Stimulated activated naive B cell treated with anti-CD40 and anti-IgM and Interleukin-4, amounts not matched to agents 10 μg/mL and 1 μg/mL and 100 μg/mL, for 72 hours (primary cell): ENCODE results near the gene CACNA1D.
"Not testable (repeated sequence)": the region's sequence is repeated elsewhere in the genome, so short reads cannot be mapped to it uniquely, and the experiment has no call there.

Experiments
- ATAC-seq, 2 donors: fragments of 150-1000 bp; cut with Tn5 transposase; replicated peaks; 2 replicates each; pipeline ENCODE4 v1.10.0; 2021; ENCODE audit warnings: moderate library complexity in 1 of 2
- DNase-seq: peaks from one replicate; pipeline ENCODE4 v3.0.0; 2021
- H3K27ac Mint-ChIP-seq: one replicate; pipeline ENCODE4 v1.8.0; 2022; ENCODE audit warnings: mild to moderate bottlenecking, mixed read lengths
- H3K27me3 Mint-ChIP-seq, 2 donors: one replicate each; pipeline ENCODE4 v1.8.0; 2022; ENCODE audit warnings: mixed read lengths in 2 of 2
- H3K36me3 Mint-ChIP-seq, 2 donors: one replicate each; pipeline ENCODE4 v1.8.0; 2022; ENCODE audit warnings: mixed read lengths in 2 of 2, mild to moderate bottlenecking in 1 of 2
- H3K4me1 Mint-ChIP-seq, 2 donors: one replicate each; pipeline ENCODE4 v1.8.0; 2022; ENCODE audit warnings: mixed read lengths in 2 of 2, mild to moderate bottlenecking in 1 of 2
- H3K4me3 Mint-ChIP-seq, 2 donors: one replicate each; pipeline ENCODE4 v1.8.0; 2022; ENCODE audit warnings: mild to moderate bottlenecking in 2 of 2, mixed read lengths in 2 of 2, moderate library complexity in 1 of 2
- H3K9me3 Mint-ChIP-seq, 2 donors: one replicate each; pipeline ENCODE4 v1.8.0; 2022; ENCODE audit warnings: mixed read lengths in 2 of 2, mild to moderate bottlenecking in 1 of 2

Gene CACNA1D

DNA sequence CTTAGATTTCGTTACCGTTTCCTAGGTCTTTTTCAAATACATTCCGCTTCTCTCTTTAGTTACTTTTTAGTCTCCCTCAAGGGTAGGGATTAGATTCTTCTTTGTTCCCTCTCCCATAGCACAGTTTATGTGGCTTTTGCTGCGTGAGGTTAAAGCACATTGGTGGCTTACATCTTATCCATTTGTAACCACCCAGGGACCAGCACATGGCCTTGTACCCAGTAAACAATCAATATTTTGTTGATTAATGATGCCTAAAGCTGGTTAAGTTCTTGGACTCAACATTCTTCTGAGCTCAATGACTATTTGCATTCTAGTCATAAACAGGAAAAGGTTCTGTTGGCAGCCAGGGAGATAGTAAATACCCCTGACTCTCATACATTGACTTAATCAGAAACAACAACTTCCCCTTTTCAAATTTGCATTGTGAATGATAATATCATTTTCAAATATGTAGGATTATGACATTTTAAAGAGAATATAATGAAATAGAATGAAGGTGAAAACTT is 60.2 kb downstream of the CACNA1D start:
- Mint-ChIP-seq H3K36me3 (peaks cover 0 to 3% of the 10 kb centered on the region in 2 donors), H3K4me3 (no peak overlapping the region), H3K27ac (peak overlapping the region; percentile 88), H3K4me1 (peaks cover 0 to 11% of the 10 kb centered on the region in 2 donors), H3K27me3 (peaks cover 12% of the 10 kb centered on the region in 2 donors), H3K9me3 (peaks cover 6 to 7% of the 10 kb centered on the region in 2 donors)
- DNase-seq = no peak
- peak; percentile 80 to 81 for ATAC-seq

DNA sequence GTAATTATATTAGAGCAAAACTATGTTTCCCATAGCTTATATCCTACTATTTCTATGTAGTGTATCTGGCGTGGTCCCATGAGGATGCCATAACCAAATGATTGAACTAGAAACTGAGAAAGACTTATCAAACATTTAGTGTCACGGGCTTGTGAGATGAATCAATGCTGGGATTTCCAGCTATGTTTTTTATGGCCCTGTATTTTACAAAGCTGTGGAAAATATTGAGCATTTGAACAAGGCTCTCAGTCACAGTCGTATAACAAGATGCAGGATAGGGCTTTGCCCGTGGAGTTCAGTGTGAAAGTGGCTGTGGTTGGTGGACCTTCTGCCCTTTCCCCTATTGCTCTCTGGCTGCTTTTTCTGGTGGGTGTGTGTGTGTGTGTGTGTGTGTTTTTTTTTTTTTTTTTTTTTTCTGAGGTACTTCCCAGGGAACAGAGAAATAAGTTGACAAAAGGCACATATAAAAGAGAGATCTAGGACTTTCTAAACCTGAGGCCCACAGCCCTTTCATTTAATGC is 60.7 kb downstream of the CACNA1D start:
- peaks cover 0 to 3% of the 10 kb centered on the region in 2 donors for H3K36me3 Mint-ChIP-seq
- ATAC-seq = peak; percentile 94 to 96
- peak; percentile 71 for DNase-seq
- no peak overlapping the region for H3K4me3 Mint-ChIP-seq
- peaks cover 11 to 12% of the 10 kb centered on the region in 2 donors for H3K27me3 Mint-ChIP-seq
- peaks cover 6 to 7% of the 10 kb centered on the region in 2 donors for H3K9me3 Mint-ChIP-seq
- H3K4me1 Mint-ChIP-seq = peaks cover 0 to 11% of the 10 kb centered on the region in 2 donors
- peak overlapping the region; percentile 88 for H3K27ac Mint-ChIP-seq

DNA sequence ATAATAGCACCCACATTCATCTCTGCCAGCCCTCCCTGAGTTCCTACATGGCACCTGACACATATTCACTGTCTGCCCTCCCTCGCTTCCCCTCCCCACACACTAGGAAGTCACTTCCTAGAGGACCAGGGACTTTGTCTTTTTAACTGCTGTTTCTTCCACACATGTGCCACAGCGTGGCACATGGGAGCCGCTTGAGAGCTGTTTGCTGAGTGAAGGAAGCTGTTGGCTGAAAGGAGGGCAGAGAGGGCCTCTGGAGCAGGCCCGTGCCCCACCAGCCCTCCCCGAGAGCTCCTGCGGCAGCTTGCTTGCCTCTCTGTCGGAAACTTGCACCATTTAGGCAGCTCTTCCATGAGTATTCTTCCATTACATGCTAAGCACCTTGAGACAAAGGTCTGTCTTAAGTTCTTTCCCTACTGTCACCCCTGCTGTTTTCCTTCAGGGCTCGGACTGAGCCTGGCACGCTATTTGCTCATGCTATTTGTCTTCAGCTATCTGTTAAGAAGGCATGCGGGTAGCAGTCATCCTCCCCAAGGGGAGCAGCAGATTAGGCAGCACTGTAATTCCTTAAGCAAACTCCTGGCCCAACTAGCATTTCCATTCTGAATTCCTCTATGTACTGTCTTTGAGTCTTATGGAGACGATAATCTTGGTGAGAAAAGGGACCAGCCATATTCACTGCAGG is 72.2 kb downstream of the CACNA1D start:
- H3K9me3 Mint-ChIP-seq = no peaks in the 10 kb centered on the region
- DNase-seq (no peak), ATAC-seq (no peak)
- H3K27me3 Mint-ChIP-seq = peaks cover 9 to 31% of the 10 kb centered on the region in 2 donors
- H3K27ac Mint-ChIP-seq = no peak overlapping the region
- H3K4me1 Mint-ChIP-seq = no peaks in the 10 kb centered on the region
- no peaks in the 10 kb centered on the region for H3K36me3 Mint-ChIP-seq
- H3K4me3 Mint-ChIP-seq = no peak overlapping the region

DNA sequence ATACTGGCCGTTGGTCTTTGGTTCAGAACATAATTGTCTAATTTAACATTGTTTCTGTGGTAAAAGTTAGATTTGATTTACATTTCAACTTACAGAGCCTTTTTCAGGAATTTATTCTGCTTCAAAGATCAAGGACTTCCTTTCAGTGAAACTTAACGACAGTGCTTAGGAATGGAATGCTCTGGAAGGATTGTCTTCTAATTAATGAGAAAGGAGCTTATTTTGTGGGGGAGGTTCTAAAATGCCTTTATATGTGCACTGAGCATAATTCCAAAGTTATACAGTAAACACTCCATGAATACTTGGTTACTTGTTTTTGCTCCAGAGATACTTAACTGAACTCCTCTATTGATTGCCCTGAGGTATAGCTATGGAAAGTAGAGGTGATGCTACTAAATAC is 75.7 kb downstream of the CACNA1D start:
- no peak overlapping the region for H3K27ac Mint-ChIP-seq
- no peaks in the 10 kb centered on the region for H3K4me1 Mint-ChIP-seq
- no peak for ATAC-seq
- H3K4me3 Mint-ChIP-seq = no peak overlapping the region
- peaks cover 13 to 23% of the 10 kb centered on the region in 2 donors for H3K27me3 Mint-ChIP-seq
- H3K36me3 Mint-ChIP-seq = no peaks in the 10 kb centered on the region
- H3K9me3 Mint-ChIP-seq = no peaks in the 10 kb centered on the region
- no peak for DNase-seq

DNA sequence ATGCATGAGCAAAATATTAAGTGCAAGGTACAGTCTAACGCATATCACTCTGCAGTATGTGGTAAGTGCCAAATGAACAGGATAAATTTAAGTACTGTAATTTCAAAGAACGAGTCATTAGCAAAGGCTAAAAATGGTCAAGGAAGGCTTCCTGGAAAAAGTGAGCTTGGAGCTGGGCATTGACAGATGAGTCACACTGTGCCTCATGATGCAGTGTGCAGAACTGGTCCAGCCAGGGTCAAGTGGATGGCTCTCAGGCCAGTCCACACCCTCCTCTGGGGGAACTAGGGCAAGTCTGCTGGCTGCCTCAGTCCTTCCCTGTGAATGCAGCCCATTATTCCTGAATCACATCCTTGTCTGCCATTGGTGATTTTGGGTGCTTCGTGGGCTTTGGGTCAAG is 76.3 kb downstream of the CACNA1D start:
- no peaks in the 10 kb centered on the region for H3K9me3 Mint-ChIP-seq
- no peak overlapping the region for H3K27ac Mint-ChIP-seq
- H3K4me3 Mint-ChIP-seq = no peak overlapping the region
- peaks cover 18 to 24% of the 10 kb centered on the region in 2 donors for H3K27me3 Mint-ChIP-seq
- H3K36me3 Mint-ChIP-seq = no peaks in the 10 kb centered on the region
- H3K4me1 Mint-ChIP-seq = no peaks in the 10 kb centered on the region
- DNase-seq (no peak), ATAC-seq (no peak)

DNA sequence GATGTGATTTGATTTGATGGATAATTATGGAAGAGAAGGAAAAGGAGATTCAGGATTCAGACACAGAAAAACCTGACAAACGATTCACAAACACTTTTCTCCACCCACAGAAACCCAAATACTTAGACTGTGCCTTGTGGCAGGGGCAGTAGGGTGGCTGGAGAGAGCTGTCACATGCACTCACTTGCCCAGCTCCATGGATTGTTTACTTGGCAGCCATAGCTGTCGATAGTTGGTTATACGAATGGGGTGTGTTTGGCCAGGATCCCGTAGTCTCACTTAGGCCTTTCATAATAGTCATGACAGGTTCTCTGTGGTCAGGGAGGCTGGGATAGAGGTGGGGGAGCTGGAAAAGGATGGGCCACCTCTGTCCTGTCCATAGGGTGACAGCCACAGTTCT is 76.9 kb downstream of the CACNA1D start:
- no peaks in the 10 kb centered on the region for H3K9me3 Mint-ChIP-seq
- no peak for DNase-seq
- no peak overlapping the region for H3K4me3 Mint-ChIP-seq
- no peaks in the 10 kb centered on the region for H3K36me3 Mint-ChIP-seq
- no peak for ATAC-seq
- no peaks in the 10 kb centered on the region for H3K4me1 Mint-ChIP-seq
- H3K27ac Mint-ChIP-seq = no peak overlapping the region
- peaks cover 18 to 24% of the 10 kb centered on the region in 2 donors for H3K27me3 Mint-ChIP-seq

DNA sequence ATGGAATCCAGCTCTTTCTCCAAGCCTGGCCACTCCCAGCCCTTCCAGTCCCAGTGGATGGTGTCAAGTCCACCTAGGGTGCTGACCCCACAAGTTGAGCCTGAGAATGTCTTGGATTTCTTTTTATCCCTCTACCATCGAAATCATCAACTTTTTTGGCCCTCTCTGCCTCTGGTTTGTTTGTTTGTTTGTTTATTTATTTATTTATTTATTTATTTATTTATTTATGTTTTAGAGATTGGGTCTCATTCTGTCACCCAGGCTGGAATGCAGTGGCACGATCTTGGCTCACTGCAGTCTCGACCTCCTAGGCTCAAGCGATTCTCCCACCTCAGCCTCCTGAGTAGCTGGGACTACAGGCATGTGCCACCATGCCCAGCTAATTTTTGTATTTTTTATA is 77.8 kb downstream of the CACNA1D start:
- ATAC-seq, H3K4me3 Mint-ChIP-seq, H3K36me3 Mint-ChIP-seq, H3K4me1 Mint-ChIP-seq, DNase-seq, H3K9me3 Mint-ChIP-seq, H3K27ac Mint-ChIP-seq: not testable (repeated sequence)
- H3K27me3 Mint-ChIP-seq = peaks cover 18 to 28% of the 10 kb centered on the region in 2 donors

DNA sequence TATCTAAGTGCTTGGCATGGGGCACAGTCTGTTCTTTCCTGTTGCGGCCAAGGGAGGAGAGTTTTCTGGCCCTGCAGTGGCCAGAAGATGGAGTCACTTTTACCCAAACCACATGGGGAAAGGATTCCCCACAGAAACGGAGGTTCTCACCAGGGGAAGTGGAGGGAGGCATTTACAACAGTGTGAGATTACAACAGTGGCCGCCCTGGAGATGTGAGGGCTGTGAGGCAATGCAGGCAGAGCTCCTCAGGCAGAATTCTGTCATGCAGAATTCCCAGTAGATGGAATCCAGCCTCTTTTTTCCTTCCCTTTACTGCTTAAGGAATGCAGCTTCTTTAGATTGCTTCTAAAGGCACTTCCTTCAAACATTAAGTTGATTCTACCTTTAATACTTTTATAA is 83.1 kb downstream of the CACNA1D start:
- DNase-seq = no peak
- Mint-ChIP-seq H3K27me3 (peaks cover 12 to 28% of the 10 kb centered on the region in 2 donors), H3K4me3 (no peak overlapping the region), H3K27ac (no peak overlapping the region), H3K4me1 (no peaks in the 10 kb centered on the region), H3K9me3 (no peaks in the 10 kb centered on the region), H3K36me3 (no peaks in the 10 kb centered on the region)
- ATAC-seq = no peak

DNA sequence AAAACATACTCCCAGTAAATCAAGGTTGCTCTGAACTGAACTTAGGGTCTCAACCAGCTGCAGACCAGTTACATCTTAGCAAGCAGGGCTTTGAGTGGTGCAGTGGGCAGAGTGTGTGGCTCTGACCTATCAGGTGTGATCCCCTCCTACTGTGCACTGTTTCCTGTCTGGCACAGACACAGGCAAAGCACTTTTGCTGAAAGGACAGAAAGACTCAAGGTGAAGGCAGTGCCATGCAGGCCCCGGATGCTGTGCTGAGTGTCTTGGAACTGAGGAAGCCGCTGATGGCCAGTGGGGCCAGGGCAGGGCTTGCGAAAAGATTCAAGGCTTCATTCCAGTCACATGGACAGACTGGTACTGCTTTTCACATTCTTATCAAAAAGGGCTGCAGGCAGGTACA is 85.2 kb downstream of the CACNA1D start:
- H3K9me3 Mint-ChIP-seq = no peaks in the 10 kb centered on the region
- no peaks in the 10 kb centered on the region for H3K36me3 Mint-ChIP-seq
- ATAC-seq = no peak
- DNase-seq = no peak
- H3K4me3 Mint-ChIP-seq = no peak overlapping the region
- no peak overlapping the region for H3K27ac Mint-ChIP-seq
- H3K27me3 Mint-ChIP-seq = peaks cover 9 to 34% of the 10 kb centered on the region in 2 donors
- H3K4me1 Mint-ChIP-seq = no peaks in the 10 kb centered on the region

DNA sequence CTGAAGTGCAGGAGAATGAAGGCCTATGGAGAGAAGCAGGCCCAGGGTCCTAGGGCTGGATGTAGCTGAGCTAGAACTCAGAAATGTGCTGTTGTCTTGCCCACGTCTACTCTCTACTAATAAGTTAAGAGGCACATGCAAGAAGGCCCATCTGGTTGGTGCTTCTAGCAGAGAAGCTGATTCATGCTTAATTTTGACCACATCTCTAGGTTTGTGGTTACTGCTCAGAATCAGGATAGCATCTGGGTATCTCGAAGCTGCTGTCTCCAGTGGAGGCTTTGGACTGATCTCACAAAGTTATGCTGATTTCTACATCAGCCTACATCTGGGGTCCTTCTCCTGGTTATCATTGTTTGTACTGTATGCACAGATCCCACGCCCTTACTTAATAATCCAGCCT is 87.3 kb downstream of the CACNA1D start:
- no peak overlapping the region for H3K4me3 Mint-ChIP-seq
- H3K36me3 Mint-ChIP-seq = no peaks in the 10 kb centered on the region
- ATAC-seq = peak in 1 of 2 donors; percentile 31
- no peak for DNase-seq
- no peaks in the 10 kb centered on the region for H3K9me3 Mint-ChIP-seq
- H3K27me3 Mint-ChIP-seq = peaks cover 0 to 24% of the 10 kb centered on the region in 2 donors
- H3K27ac Mint-ChIP-seq = no peak overlapping the region
- no peaks in the 10 kb centered on the region for H3K4me1 Mint-ChIP-seq

DNA sequence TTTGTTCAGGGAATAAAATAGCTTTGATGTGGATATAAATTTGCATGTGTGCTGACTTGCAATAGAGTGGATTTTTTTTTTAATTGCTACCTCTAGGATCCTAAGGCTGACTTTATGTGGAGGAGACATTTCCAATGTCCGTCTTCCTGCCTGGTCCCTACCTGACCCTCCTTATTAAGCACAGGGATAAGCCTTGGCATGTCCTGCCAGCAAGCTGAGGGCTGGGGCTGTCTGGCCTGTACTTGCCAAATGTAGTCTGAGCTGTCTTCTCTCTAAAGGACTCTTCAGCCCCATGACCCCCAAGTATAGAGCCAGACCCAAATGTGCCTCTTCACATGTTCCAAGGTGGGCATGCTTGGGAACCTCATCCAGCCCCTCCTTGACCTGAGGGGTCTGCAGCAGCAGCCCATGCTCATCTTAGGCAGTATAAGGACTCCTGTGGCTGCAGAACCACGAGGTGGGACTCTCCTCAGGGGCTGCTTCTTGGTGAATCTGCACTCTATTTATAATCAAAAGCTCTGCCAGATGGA is 88.8 kb downstream of the CACNA1D start:
- no peak for ATAC-seq
- H3K36me3 Mint-ChIP-seq = no peaks in the 10 kb centered on the region
- H3K4me1 Mint-ChIP-seq = no peaks in the 10 kb centered on the region
- no peak overlapping the region for H3K4me3 Mint-ChIP-seq
- peaks cover 0 to 14% of the 10 kb centered on the region in 2 donors for H3K27me3 Mint-ChIP-seq
- no peak overlapping the region for H3K27ac Mint-ChIP-seq
- H3K9me3 Mint-ChIP-seq = no peaks in the 10 kb centered on the region
- DNase-seq = no peak

DNA sequence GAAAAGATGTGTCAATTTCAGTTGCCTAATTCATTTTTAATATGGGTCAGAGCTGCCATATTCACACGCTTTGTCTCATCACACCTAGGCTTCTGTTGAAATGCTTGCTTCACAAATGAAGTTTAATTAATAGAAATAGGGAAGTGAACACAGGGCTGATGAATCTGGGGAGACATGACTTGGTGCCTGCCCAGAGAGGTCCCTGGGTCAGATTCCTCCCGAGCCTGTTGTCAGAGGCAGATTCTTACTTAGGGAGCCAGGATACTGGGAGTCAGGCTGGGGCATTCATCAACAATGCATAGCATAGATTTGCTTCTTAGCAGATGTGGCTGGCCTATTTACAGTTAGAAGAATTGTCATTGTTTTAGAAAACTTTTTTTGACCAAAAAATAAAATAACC is 90.6 kb downstream of the CACNA1D start:
- H3K4me1 Mint-ChIP-seq = no peaks in the 10 kb centered on the region
- no peak overlapping the region for H3K4me3 Mint-ChIP-seq
- no peak overlapping the region for H3K27ac Mint-ChIP-seq
- ATAC-seq = no peak
- H3K9me3 Mint-ChIP-seq = no peaks in the 10 kb centered on the region
- no peak for DNase-seq
- peaks cover 4 to 8% of the 10 kb centered on the region in 2 donors for H3K27me3 Mint-ChIP-seq
- no peaks in the 10 kb centered on the region for H3K36me3 Mint-ChIP-seq

DNA sequence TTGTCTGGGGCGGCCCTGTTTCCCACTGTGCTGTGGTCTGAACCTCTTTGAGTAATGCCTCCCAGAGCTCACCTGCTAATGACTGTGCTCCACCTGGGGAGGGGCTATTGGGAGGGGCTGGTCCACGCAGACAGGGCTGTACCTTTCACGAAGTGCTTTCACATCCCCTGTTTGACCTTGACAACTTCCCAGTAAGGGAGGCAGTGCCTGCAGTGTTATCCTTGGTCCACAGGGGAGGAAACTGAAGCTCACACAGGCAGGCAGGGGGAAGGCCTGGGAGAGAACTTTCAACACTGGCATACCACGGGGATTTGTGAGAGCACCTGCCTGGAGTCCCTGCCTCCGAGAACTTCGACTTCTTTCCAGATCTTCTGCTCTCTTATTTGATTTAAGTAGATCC is 91.2 kb downstream of the CACNA1D start:
- DNase-seq (no peak), ATAC-seq (no peak)
- Mint-ChIP-seq H3K9me3 (no peaks in the 10 kb centered on the region), H3K27ac (no peak overlapping the region), H3K36me3 (no peaks in the 10 kb centered on the region), H3K4me3 (no peak overlapping the region), H3K4me1 (no peaks in the 10 kb centered on the region), H3K27me3 (peaks cover 6 to 8% of the 10 kb centered on the region in 2 donors)

DNA sequence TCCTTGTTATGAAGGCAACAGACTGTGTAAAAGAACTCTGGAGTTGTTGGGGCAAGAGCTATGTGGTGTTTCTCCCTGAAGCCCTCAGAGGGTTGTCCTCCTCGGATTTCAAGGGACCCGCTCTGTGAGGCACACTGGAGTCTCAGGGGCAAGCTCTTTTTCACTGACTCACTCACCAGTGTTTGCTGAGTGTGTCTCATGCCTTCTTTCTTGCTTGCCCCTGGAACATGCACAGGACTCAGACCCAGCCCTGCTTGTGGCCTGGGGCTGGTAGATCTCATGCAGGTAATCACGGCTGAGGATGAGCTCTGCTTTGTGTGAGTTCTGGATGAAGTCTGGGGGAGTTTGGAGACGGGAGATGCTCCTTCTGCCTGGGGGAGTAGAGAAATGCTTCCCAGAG is 93.7 kb downstream of the CACNA1D start:
- ATAC-seq (no peak), DNase-seq (no peak)
- peaks cover 3 to 4% of the 10 kb centered on the region in 2 donors for H3K4me1 Mint-ChIP-seq
- H3K36me3 Mint-ChIP-seq = no peaks in the 10 kb centered on the region
- H3K9me3 Mint-ChIP-seq = no peaks in the 10 kb centered on the region
- H3K27me3 Mint-ChIP-seq = peaks cover 6 to 8% of the 10 kb centered on the region in 2 donors
- H3K4me3 Mint-ChIP-seq = no peak overlapping the region
- no peak overlapping the region for H3K27ac Mint-ChIP-seq

DNA sequence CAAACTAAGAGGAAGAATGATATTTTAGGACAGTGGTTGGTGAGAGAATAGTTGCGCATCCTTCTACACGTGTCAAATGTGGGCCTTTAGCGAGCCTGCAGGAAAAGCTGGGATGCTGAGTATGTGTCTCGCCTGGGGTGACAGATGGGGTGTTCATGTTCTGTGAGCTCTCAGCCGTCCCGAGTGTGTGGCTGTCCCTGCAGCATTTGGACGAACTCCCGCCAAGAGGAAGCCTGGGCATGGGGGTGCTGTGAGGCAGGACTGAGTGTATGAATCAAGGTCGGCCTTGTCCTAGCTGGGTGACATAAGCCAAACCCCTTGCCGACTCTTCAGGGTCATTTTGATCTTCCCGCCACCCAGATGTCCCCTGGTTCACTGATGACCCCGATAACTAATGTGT is 94.8 kb downstream of the CACNA1D start:
- Mint-ChIP-seq H3K27me3 (peaks cover 4 to 6% of the 10 kb centered on the region in 2 donors), H3K36me3 (no peaks in the 10 kb centered on the region), H3K27ac (no peak overlapping the region), H3K9me3 (no peaks in the 10 kb centered on the region), H3K4me1 (peaks cover 3 to 5% of the 10 kb centered on the region in 2 donors), H3K4me3 (no peak overlapping the region)
- ATAC-seq = no peak
- no peak for DNase-seq
